ENCODE measurements around the gene PSMF1. TPM values are rescaled to one million over a fixed set of nuclear protein-coding genes. Genes with fewer than 3 reads are reported as not detected.
A peak's percentile ranks its signal among the peaks of the same experiment; 100 is the strongest.

The PSMF1 gene
- total and polyA plus RNA-seq, 2 of the 13 experiments (the other 11 are each of a cell fraction or from before 2014, with no cell fraction given): 82.5 to 86.0 TPM

DNA sequence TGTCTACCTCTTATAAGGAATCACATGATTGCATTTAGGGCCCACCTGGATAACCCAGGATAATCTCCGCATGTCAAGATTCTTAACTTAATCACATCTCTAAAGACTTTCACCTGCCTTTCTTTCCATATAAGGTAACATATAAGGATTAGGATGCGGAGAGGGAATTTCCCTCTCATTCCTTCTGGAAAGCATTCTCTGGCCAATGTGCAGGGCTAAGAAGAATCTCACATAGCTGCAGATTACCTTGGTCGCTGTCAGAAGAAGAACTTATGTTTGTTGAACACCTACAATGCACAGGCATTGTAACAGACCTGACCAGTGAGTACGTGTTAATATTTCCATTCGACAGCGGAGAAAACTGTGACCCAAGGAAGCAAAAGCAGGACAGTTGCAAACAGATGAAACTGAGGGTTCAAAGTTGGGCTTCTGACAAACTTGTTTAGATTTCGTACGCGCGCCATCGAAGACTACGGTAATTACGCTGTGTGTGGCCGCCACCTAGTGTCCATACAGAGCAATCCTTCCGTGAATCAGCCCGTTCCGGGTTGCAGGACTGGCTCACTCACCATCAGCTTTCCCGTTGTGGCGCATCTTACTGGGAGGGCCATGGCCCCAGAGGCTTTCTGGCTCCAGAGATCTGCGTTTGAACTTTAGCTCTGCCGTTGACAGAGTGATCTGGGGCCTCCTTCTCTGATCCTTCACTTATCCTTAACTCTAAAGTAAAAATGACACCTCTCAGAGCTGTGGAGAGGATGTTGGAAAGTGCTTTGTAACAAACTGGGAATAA lies 94.4 kb downstream of the PSMF1 start (continued):
- TF ChIP-seq, protein P1, sequence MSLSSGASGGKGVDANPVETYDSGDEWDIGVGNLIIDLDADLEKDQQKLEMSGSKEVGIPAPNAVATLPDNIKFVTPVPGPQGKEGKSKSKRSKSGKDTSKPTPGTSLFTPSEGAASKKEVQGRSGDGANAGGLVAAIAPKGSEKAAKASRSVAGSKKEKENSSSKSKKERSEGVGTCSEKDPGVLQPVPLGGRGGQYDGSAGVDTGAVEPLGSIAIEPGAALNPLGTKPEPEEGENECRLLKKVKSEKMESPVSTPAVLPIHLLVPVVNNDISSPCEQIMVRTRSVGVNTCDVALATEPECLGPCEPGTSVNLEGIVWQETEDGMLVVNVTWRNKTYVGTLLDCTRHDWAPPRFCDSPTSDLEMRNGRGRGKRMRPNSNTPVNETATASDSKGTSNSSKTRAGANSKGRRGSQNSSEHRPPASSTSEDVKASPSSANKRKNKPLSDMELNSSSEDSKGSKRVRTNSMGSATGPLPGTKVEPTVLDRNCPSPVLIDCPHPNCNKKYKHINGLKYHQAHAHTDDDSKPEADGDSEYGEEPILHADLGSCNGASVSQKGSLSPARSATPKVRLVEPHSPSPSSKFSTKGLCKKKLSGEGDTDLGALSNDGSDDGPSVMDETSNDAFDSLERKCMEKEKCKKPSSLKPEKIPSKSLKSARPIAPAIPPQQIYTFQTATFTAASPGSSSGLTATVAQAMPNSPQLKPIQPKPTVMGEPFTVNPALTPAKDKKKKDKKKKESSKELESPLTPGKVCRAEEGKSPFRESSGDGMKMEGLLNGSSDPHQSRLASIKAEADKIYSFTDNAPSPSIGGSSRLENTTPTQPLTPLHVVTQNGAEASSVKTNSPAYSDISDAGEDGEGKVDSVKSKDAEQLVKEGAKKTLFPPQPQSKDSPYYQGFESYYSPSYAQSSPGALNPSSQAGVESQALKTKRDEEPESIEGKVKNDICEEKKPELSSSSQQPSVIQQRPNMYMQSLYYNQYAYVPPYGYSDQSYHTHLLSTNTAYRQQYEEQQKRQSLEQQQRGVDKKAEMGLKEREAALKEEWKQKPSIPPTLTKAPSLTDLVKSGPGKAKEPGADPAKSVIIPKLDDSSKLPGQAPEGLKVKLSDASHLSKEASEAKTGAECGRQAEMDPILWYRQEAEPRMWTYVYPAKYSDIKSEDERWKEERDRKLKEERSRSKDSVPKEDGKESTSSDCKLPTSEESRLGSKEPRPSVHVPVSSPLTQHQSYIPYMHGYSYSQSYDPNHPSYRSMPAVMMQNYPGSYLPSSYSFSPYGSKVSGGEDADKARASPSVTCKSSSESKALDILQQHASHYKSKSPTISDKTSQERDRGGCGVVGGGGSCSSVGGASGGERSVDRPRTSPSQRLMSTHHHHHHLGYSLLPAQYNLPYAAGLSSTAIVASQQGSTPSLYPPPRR (CRISPR knock-in tag; IDR thresholded peaks at IDR 0.05; ENCODE audit: borderline replicate concordance): no peak
- TF ChIP-seq ZNF83 (CRISPR knock-in tag; IDR thresholded peaks at IDR 0.05; ENCODE audit: borderline replicate concordance) (no peak), DNMT1 (CRISPR knock-in tag; IDR thresholded peaks at IDR 0.05) (no peak), YEATS2 (CRISPR knock-in tag; IDR thresholded peaks at IDR 0.05; ENCODE audit: borderline replicate concordance) (no peak), HNF4G (IDR thresholded peaks at IDR 0.05; ENCODE audit: borderline replicate concordance, low read depth, low read length) (no peak), HNF4G (CRISPR knock-in tag; IDR thresholded peaks at IDR 0.05; ENCODE audit: borderline replicate concordance, low read depth) (no peak), EEA1 (CRISPR knock-in tag; IDR thresholded peaks at IDR 0.05; ENCODE audit: borderline replicate concordance) (no peak)
- TF ChIP-seq, protein P2, sequence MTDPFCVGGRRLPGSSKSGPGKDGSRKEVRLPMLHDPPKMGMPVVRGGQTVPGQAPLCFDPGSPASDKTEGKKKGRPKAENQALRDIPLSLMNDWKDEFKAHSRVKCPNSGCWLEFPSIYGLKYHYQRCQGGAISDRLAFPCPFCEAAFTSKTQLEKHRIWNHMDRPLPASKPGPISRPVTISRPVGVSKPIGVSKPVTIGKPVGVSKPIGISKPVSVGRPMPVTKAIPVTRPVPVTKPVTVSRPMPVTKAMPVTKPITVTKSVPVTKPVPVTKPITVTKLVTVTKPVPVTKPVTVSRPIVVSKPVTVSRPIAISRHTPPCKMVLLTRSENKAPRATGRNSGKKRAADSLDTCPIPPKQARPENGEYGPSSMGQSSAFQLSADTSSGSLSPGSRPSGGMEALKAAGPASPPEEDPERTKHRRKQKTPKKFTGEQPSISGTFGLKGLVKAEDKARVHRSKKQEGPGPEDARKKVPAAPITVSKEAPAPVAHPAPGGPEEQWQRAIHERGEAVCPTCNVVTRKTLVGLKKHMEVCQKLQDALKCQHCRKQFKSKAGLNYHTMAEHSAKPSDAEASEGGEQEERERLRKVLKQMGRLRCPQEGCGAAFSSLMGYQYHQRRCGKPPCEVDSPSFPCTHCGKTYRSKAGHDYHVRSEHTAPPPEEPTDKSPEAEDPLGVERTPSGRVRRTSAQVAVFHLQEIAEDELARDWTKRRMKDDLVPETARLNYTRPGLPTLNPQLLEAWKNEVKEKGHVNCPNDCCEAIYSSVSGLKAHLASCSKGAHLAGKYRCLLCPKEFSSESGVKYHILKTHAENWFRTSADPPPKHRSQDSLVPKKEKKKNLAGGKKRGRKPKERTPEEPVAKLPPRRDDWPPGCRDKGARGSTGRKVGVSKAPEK (CRISPR knock-in tag; IDR thresholded peaks at IDR 0.05; ENCODE audit: borderline replicate concordance): peak; percentile 94; the same call in 1 of the 2 replicates
- TF ChIP-seq, protein P3, sequence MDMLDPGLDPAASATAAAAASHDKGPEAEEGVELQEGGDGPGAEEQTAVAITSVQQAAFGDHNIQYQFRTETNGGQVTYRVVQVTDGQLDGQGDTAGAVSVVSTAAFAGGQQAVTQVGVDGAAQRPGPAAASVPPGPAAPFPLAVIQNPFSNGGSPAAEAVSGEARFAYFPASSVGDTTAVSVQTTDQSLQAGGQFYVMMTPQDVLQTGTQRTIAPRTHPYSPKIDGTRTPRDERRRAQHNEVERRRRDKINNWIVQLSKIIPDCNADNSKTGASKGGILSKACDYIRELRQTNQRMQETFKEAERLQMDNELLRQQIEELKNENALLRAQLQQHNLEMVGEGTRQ (IDR thresholded peaks at IDR 0.05; ENCODE audit: low read depth, low read length): no peak
- TF ChIP-seq, protein P3 (CRISPR knock-in tag; IDR thresholded peaks at IDR 0.05; ENCODE audit: borderline replicate concordance): no peak
- TF ChIP-seq, protein P4, sequence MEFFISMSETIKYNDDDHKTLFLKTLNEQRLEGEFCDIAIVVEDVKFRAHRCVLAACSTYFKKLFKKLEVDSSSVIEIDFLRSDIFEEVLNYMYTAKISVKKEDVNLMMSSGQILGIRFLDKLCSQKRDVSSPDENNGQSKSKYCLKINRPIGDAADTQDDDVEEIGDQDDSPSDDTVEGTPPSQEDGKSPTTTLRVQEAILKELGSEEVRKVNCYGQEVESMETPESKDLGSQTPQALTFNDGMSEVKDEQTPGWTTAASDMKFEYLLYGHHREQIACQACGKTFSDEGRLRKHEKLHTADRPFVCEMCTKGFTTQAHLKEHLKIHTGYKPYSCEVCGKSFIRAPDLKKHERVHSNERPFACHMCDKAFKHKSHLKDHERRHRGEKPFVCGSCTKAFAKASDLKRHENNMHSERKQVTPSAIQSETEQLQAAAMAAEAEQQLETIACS (CRISPR knock-in tag; IDR thresholded peaks at IDR 0.05): peak; percentile 52; the same call in 1 of the 2 replicates
- TF ChIP-seq, protein P5, sequence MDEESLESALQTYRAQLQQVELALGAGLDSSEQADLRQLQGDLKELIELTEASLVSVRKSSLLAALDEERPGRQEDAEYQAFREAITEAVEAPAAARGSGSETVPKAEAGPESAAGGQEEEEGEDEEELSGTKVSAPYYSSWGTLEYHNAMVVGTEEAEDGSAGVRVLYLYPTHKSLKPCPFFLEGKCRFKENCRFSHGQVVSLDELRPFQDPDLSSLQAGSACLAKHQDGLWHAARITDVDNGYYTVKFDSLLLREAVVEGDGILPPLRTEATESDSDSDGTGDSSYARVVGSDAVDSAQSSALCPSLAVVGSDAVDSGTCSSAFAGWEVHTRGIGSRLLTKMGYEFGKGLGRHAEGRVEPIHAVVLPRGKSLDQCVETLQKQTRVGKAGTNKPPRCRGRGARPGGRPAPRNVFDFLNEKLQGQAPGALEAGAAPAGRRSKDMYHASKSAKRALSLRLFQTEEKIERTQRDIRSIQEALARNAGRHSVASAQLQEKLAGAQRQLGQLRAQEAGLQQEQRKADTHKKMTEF (CRISPR knock-in tag; IDR thresholded peaks at IDR 0.05): peak; percentile 62; the same call in 1 of the 2 replicates
